GM18951 (cell line): Measurements from ENCODE around the gene AP4B1.

Source experiments
- POLR2A ChIP-seq: IDR thresholded peaks from 4 replicates; pipeline ENCODE4 v1.6.1; 2011; ENCODE audit warnings: mild to moderate bottlenecking; ENCODE audit not compliant: insufficient read length, insufficient read depth; ENCODE audit errors: extremely low read depth
- in situ Hi-C: fragments of 300-500 bp; cut with MboI; formaldehyde crosslinking; loops from one replicate; pipeline ENCODE4 v1.12.0; 2022; ENCODE audit warnings: low sequenced_read_pairs, mixed read lengths, inconsistent platforms; ENCODE audit not compliant: unreplicated experiment

The AP4B1 gene

DNA sequence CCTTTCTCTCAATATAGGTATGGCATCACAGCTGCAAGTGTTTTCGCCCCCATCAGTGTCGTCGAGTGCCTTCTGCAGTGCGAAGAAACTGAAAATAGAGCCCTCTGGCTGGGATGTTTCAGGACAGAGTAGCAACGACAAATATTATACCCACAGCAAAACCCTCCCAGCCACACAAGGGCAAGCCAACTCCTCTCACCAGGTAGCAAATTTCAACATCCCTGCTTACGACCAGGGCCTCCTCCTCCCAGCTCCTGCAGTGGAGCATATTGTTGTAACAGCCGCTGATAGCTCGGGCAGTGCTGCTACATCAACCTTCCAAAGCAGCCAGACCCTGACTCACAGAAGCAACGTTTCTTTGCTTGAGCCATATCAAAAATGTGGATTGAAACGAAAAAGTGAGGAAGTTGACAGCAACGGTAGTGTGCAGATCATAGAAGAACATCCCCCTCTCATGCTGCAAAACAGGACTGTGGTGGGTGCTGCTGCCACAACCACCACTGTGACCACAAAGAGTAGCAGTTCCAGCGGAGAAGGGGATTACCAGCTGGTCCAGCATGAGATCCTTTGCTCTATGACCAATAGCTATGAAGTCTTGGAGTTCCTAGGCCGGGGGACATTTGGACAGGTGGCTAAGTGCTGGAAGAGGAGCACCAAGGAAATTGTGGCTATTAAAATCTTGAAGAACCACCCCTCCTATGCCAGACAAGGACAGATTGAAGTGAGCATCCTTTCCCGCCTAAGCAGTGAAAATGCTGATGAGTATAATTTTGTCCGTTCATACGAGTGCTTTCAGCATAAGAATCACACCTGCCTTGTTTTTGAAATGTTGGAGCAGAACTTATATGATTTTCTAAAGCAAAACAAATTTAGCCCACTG lies 36.0 kb upstream of the AP4B1 start:
- TF ChIP-seq POLR2A: no peak
- in situ Hi-C loops: no loop called here

DNA sequence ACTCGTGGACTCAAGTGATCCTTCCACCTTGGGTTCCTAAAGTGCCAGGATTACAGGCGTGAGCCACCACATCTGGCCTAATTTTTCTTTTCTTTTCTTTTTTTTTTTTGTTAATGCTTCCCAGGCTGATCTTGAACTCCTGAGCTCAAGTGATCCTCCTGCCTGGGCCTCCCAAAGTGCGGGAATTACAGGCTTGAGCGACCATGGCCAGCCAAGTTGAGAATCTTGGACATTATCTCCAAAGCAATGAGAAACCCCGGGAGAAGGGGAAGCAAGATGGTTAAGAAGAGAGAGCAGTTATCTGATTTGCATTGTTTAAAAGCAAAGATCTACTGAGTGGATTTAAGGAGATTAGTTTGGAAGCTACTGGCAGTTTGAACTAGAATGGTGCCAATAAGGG lies 33.6 kb upstream of the AP4B1 start:
- in situ Hi-C loops: no loop called here
- TF ChIP-seq POLR2A: no peak

- in situ Hi-C loops: no loop called here
- no peak for TF ChIP-seq POLR2A
Measured at GRCh38 chr1:113937146-113937545, 32.5 kb upstream of the AP4B1 start.

GRCh38 chr1:113935970-113936369 lies 31.4 kb upstream of the AP4B1 start:
- in situ Hi-C loops: no loop called here
- TF ChIP-seq POLR2A: no peak

- in situ Hi-C loops: no loop called here
- no peak for TF ChIP-seq POLR2A
Measured at GRCh38 chr1:113935176-113935575, 30.6 kb upstream of the AP4B1 start.

- in situ Hi-C loops: no loop called here
- no peak for TF ChIP-seq POLR2A
Measured at GRCh38 chr1:113934511-113935055, 30.0 kb upstream of the AP4B1 start.

- no peak for TF ChIP-seq POLR2A
- in situ Hi-C loops: no loop called here
Measured at GRCh38 chr1:113934006-113934405, 29.4 kb upstream of the AP4B1 start.

- in situ Hi-C loops: no loop called here
Measured at GRCh38 chr1:113931451-113931851, 26.9 kb upstream of the AP4B1 start.

GRCh38 chr1:113930499-113931161 lies 26.0 kb upstream of the AP4B1 start:
- no peak for TF ChIP-seq POLR2A
- in situ Hi-C loops: no loop called here

More at GRCh38 chr1:113931451-113931851, 26.9 kb upstream of the AP4B1 start:
- no peak for TF ChIP-seq POLR2A

GRCh38 chr1:113929750-113930498 lies 25.3 kb upstream of the AP4B1 start:
- TF ChIP-seq POLR2A: no peak
- in situ Hi-C loops: no loop called here

GRCh38 chr1:113928941-113929749 lies 24.5 kb upstream of the AP4B1 start, which contains the start of gene HIPK1:
Gene HIPK1, plus strand, starts transcription at chr1:113929324.
- in situ Hi-C loops: no loop called here
- TF ChIP-seq POLR2A: peak; percentile 84

- no peak for TF ChIP-seq POLR2A
- in situ Hi-C loops: no loop called here
Measured at GRCh38 chr1:113928187-113928930, 23.8 kb upstream of the AP4B1 start.
